Subcutaneous abdominal adipose tissue (tissue), 5 donors: ENCODE results near the gene AQP12B.
A peak's percentile ranks its signal among the peaks of the same experiment; 100 is the strongest.

Experiments
- H3K27ac ChIP-seq: one replicate; pipeline ENCODE4 v1.7.0; 2013; ENCODE audit warnings: low read depth, mild to moderate bottlenecking, inconsistent platforms, low read length, moderate library complexity
- H3K27me3 ChIP-seq, 5 donors: one replicate each; pipeline ENCODE4 v1.7.0; 2013; ENCODE audit warnings: low read length in 5 of 5, inconsistent platforms in 1 of 5; ENCODE audit not compliant: control insufficient read depth in 5 of 5, insufficient read depth in 4 of 5
- H3K36me3 ChIP-seq, 5 donors: one replicate each; pipeline ENCODE4 v1.7.0; 2013; ENCODE audit warnings: low read length in 5 of 5; ENCODE audit not compliant: control insufficient read depth in 5 of 5, insufficient read depth in 5 of 5
- H3K4me1 ChIP-seq, 5 donors: one replicate each; pipeline ENCODE4 v1.7.0; 2013; ENCODE audit warnings: low read length in 5 of 5, mild to moderate bottlenecking in 3 of 5, moderate library complexity in 1 of 5; ENCODE audit not compliant: control insufficient read depth in 5 of 5, insufficient read depth in 5 of 5
- H3K4me3 ChIP-seq, 5 donors: one replicate each; pipeline ENCODE4 v1.7.0; 2013; ENCODE audit warnings: low read length in 5 of 5, low read depth in 1 of 5
- H3K9ac ChIP-seq, 5 donors: one replicate each; pipeline ENCODE4 v1.7.0; 2013; ENCODE audit warnings: low read length in 5 of 5, mild to moderate bottlenecking in 4 of 5, moderate library complexity in 3 of 5
- H3K9me3 ChIP-seq, 5 donors: one replicate each; pipeline ENCODE4 v1.7.0; 2013; ENCODE audit warnings: low read length in 5 of 5; ENCODE audit not compliant: control insufficient read depth in 5 of 5
- donor health status: healthy.
- donor health status: healthy.
- donor health status: healthy.
- donor health status: healthy.
- donor health status: healthy.

The AQP12B gene

DNA sequence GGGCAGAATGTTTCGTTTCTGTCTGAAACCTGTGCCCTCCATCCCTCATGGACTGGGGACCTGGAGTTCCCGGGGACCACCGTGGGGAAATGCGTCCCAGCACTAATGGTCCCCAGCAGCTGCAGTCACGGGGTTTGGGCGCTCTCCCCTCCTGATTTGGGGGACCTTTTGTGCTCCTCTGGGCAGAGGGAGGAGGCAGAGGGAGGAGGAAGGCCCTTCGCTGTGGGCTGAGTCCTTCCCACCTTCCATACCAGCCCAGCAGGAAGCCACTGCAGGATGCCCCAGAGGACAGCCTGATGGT is 54.2 kb downstream of the AQP12B start:
- Histone ChIP-seq H3K9me3 (no peaks in the 10 kb centered on the region), H3K4me3 (no peak overlapping the region), H3K4me1 (peaks cover 0 to 21% (median 6%) of the 10 kb centered on the region in 5 donors), H3K36me3 (no peaks in the 10 kb centered on the region), H3K27ac (no peak overlapping the region), H3K9ac (no peak overlapping the region), H3K27me3 (peaks cover 9 to 28% (median 20%) of the 10 kb centered on the region in 5 donors)

DNA sequence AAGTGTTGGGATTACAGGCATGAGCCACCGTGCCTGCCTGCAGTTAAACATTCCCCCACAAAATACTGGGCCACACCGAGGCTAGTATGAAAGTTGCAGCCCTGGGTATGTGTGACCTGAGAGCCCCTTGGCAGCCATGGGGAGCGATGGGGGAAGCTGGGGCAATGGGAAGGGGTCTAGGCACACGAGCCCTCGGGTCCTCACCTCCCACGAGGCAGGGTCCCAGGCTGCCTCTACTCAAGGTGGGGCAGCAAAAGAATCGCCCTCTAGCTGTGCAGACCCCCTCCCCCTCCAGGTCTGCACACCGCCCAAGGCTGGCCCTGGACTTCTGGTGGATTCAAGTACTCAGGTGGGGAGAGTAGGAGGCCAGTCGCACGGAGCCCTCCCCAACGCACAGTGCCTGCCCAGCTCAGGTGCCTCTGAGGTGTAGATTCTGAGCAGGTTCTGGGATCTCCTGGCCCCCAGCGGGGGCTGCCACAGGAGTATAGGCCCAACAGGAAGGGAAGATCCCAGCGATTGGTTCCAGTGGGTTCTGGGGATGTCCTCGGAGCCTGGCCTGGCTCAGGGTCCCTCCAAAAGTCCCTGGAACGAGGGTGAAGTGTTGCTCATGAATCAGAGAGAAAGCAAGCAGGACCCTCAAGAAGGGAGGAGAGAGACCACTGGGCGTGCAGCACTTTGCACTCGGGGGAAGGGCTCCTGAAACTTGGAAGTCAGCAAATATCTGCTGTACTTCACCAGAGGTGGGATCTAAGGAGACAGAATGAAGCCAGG is 54.8 kb downstream of the AQP12B start:
- Histone ChIP-seq H3K9ac (no peak overlapping the region), H3K27me3 (peaks cover 9 to 28% (median 20%) of the 10 kb centered on the region in 5 donors), H3K4me1 (peaks cover 0 to 21% (median 6%) of the 10 kb centered on the region in 5 donors), H3K9me3 (no peaks in the 10 kb centered on the region), H3K36me3 (no peaks in the 10 kb centered on the region), H3K27ac (no peak overlapping the region), H3K4me3 (no peak overlapping the region)

DNA sequence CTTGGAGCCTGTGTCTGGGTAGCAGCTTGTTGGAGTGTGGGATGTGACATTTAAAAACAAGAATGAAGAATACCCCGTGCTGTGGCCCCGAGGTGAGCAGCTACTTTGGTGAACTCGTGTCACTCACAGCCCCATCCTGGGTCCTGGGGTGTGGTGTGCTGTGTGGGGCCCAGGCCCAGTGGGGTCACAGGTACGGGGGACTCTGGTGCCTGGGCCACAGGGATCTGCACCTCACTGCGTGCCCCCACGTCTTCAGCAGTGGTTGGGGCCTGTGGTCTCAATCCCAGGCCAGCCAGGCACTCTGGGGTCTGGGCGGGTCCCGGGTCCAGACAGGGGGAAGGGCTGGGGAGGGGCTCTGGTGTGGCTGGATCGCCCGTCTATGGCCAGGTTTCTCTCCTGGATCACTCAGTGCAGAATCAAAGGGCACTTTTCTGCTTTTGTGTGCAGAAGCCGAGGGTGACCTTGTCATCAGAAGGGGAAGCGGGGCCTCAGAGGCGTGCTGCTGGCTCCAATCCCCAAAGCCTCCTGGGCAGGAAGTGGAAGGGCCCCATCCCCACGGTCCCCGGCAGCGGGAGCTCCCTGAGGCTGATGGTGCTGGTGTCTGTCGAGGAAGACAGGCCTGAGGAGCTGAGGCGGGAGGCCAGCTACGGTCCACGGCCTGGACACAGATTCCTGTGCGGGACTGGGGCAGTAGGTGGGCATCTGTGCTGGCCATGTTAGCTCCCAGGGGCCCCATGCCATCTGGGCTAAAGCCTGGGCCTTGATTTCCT is 56.0 kb downstream of the AQP12B start:
- no peaks in the 10 kb centered on the region for H3K9me3 ChIP-seq
- H3K9ac ChIP-seq: peak overlapping the region in 1 of 5 donors; percentile 4
- no peak overlapping the region for H3K4me3 ChIP-seq
- H3K4me1 ChIP-seq: peaks cover 0 to 24% (median 9%) of the 10 kb centered on the region in 5 donors
- H3K27me3 ChIP-seq: peaks cover 11 to 27% (median 20%) of the 10 kb centered on the region in 5 donors
- no peak overlapping the region for H3K27ac ChIP-seq
- no peaks in the 10 kb centered on the region for H3K36me3 ChIP-seq
